GM19328 (cell line): Measurements from ENCODE around the gene DAPK1.
"Not testable (repeated sequence)": the region's sequence is repeated elsewhere in the genome, so short reads cannot be mapped to it uniquely, and the experiment has no call there.

Experiments used
- ATAC-seq: cut with Tn5 transposase; IDR thresholded peaks from one replicate; pipeline ENCODE4 v1.9.1; 2021; ENCODE audit warnings: mild to moderate bottlenecking, moderate library complexity; ENCODE audit not compliant: unreplicated experiment

The DAPK1 gene

DNA sequence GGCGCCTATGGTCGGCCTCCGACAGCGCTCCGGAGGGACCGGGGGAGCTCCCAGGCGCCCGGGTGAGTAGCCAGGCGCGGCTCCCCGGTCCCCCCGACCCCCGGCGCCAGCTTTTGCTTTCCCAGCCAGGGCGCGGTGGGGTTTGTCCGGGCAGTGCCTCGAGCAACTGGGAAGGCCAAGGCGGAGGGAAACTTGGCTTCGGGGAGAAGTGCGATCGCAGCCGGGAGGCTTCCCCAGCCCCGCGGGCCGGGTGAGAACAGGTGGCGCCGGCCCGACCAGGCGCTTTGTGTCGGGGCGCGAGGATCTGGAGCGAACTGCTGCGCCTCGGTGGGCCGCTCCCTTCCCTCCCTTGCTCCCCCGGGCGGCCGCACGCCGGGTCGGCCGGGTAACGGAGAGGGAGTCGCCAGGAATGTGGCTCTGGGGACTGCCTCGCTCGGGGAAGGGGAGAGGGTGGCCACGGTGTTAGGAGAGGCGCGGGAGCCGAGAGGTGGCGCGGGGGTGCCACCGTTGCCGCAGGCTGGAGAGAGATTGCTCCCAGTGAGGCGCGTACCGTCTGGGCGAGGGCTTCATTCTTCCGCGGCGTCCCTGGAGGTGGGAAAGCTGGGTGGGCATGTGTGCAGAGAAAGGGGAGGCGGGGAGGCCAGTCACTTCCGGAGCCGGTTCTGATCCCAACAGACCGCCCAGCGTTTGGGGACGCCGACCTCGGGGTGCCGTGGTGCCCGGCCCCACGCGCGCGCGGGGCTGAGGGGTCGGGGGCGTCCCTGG is 561 bp downstream of the DAPK1 start:
- peak; percentile 26 for ATAC-seq

GRCh38 chr9:87498811-87499360 is 1.2 kb downstream of the DAPK1 start:
- no peak for ATAC-seq

GRCh38 chr9:87499424-87500017 is 1.9 kb downstream of the DAPK1 start:
- peak; percentile 42 for ATAC-seq

- ATAC-seq: no peak
Measured at GRCh38 chr9:87500491-87501270, 3.0 kb downstream of the DAPK1 start.

DNA sequence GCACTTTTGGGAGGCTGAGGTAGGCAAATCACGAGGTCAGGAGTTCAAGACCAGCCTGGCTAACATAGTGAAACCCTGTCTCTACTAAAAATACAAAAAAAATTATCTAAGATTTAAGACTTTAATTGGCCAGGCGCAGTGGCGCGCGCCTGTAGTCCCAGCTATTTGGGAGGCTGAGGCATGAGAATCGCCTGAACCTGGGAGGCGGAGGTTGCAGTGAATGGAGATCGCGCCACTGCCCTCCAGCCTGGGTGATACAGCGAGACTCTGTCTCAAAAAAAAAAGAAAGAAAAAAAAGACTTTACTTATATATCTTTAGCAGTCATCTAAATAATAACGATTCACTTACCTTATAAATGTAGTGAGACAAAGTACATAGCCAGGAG is 3.6 kb downstream of the DAPK1 start:
- not testable (repeated sequence) for ATAC-seq

GRCh38 chr9:87501806-87502205 is 4.1 kb downstream of the DAPK1 start:
- ATAC-seq: no peak

DNA sequence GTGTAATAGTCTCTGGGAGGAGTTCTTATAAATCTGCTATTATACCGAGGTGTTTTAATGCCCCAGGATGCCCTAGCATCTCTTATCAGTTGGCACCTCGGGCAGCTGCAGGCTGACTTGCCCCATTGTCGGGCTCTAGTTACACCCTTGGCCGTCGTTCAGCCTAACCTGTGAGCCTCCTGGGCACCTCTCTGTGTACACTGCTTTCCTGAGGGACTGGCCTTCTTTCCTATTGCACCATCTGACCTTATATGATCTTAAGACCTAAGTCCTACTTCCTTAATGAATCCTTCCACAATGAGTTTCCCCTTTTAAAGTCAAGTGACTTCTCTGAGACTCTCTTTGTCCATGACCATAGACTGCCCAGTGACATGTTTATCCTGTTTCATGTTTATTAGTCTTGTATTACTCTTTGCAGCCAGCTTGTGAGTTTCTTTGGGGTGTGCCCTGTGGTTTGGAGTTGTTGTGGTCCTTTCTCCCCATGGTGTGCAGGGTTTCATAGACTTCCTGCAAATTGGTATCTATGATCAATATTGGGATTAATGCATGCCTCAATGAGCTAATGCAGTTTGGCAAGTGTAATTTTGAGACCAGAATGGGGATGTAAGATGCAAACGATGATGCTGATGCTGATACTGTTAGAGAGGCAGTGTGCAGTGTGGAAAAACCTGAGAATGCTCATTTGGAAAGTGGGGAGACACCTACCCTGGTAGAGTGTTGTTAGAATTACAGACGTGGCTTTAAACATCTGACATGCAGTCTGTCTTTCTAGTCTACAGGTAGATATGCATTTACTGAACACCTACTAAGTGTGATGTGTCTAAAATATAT is 4.9 kb downstream of the DAPK1 start:
- ATAC-seq: no peak

GRCh38 chr9:87503430-87503829 is 5.8 kb downstream of the DAPK1 start:
- no peak for ATAC-seq

GRCh38 chr9:87503927-87504326 is 6.3 kb downstream of the DAPK1 start:
- no peak for ATAC-seq

DNA sequence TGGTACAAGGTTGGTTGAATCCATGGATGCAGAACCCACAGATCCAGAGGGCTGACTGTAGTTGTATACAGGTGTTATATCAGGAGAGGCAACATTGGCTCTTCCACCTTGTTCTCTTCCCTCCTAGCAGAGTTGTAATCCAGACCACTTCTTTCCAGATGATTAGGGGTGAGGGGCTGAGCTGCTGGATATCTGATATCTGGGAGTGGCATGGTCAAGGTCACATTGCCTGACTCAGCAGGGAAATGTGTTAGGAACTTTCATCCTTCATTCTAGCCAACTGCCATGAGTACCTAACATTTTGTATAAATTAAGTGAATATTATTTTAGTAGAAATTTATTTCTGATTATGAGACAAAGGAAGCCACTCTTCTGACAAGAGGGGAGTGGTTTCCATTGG is 7.3 kb downstream of the DAPK1 start:
- ATAC-seq: no peak

GRCh38 chr9:87505869-87506678 is 8.4 kb downstream of the DAPK1 start:
- ATAC-seq: no peak

DNA sequence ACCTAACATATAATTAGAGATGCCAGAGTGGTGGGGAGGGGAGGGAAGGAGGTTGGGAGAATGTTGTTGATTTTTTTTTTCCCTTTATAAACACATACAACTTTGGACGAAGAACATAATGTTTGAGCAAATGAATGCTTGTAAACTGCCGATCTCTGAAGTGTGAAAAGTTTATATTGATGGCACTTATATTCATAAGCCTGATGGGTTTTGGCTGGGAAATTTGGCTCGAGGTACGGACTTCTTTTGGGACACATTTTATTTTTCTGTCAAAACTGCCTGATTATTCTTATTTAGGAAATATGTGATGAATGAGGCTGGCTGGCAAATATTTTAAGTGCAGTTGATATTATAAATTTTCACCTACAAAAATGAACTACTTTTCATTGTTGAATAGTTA is 9.9 kb downstream of the DAPK1 start:
- no peak for ATAC-seq

- no peak for ATAC-seq
Measured at GRCh38 chr9:87510252-87510683, 12.6 kb downstream of the DAPK1 start.

DNA sequence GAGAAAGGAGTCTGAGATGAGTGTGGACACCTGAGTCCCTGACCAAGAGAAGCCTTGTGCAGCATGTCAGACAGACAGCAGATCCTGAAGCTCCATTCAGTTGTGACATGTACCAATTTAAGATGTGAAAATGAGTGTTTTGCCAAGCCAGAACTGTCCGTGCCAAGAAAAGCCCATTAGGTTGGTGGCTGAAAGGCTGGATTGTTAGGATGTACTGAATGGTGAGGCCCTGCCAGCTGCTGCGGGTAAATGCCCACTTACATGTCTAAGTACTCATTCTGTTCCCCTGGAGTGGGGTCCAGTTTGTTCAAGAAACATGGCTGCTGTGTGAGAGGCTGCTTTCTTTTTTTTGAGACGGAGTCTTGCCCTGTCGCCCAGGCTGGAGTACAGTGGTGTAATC is 14.6 kb downstream of the DAPK1 start:
- ATAC-seq: no peak

GRCh38 chr9:87513161-87513560 is 15.5 kb downstream of the DAPK1 start:
- ATAC-seq: no peak

GRCh38 chr9:87513880-87514535 is 16.3 kb downstream of the DAPK1 start:
- ATAC-seq: no peak

- no peak for ATAC-seq
Measured at GRCh38 chr9:87515006-87515405, 17.3 kb downstream of the DAPK1 start.

GRCh38 chr9:87515588-87516221 is 18.0 kb downstream of the DAPK1 start:
- ATAC-seq: no peak
